Sigmoid colon (tissue), 4 donors: ENCODE measurements around the gene MTMR3.

Experiments
- POLR2A ChIP-seq, 2 donors: fragments of 450-650 bp; IDR thresholded peaks; one replicate each; pipeline ENCODE4 v1.6.1; 2016; ENCODE audit warnings: antibody characterized with exemption in 2 of 2, mild to moderate bottlenecking in 2 of 2, moderate library complexity in 2 of 2
- POLR2AphosphoS5 ChIP-seq, 4 donors: sonication (generic); formaldehyde crosslinking; IDR thresholded peaks; one replicate each; pipeline ENCODE4 v1.6.1; 2017; ENCODE audit warnings: antibody characterized with exemption in 4 of 4
- TF ChIP-seq, protein P1 (sequence below), 4 experiments: fragments of 450-650 bp in 3 of 4; fragments of 200-600 bp in 1 of 4; IDR thresholded peaks; one replicate each; pipeline ENCODE4 v1.5.1; 2016 to 2019; ENCODE audit warnings: antibody characterized with exemption in 4 of 4, mild to moderate bottlenecking in 3 of 4, moderate library complexity in 2 of 4

DNA sequence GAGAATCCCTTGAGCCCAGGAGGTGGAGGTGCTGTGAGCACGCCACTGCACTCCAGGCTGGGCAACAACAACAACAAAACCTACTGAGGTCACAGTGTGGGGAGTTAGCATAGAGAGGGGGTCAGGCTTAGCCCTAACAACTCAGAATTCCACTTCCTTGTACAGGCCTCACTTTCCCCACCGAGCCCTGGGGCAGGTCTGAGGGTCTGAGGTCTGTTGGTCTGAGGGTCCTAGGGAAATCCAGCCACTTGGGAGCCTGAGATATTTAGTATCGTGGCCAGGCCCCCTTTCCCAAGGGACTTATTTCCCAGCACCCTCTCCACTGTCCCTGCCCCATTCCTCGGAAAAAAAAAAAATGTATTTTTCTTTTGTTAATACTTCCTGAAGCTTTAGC lies 162.5 kb downstream of the MTMR3 start:
- TF ChIP-seq POLR2A (IDR thresholded peaks at IDR 0.05): no peak
- TF ChIP-seq, protein P1, sequence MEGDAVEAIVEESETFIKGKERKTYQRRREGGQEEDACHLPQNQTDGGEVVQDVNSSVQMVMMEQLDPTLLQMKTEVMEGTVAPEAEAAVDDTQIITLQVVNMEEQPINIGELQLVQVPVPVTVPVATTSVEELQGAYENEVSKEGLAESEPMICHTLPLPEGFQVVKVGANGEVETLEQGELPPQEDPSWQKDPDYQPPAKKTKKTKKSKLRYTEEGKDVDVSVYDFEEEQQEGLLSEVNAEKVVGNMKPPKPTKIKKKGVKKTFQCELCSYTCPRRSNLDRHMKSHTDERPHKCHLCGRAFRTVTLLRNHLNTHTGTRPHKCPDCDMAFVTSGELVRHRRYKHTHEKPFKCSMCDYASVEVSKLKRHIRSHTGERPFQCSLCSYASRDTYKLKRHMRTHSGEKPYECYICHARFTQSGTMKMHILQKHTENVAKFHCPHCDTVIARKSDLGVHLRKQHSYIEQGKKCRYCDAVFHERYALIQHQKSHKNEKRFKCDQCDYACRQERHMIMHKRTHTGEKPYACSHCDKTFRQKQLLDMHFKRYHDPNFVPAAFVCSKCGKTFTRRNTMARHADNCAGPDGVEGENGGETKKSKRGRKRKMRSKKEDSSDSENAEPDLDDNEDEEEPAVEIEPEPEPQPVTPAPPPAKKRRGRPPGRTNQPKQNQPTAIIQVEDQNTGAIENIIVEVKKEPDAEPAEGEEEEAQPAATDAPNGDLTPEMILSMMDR (IDR thresholded peaks at IDR 0.05): no peak
- TF ChIP-seq POLR2AphosphoS5 (IDR thresholded peaks at IDR 0.05): no peak
